Fibroblast of mammary gland (primary cell): Measurements from ENCODE around the gene GJB3.

ENCODE experiments used
- DNase-seq: peaks from one replicate; pipeline ENCODE4 v3.0.0-alpha.2; 2010; ENCODE audit warnings: low read depth
- H3K4me3 ChIP-seq: 2 replicates; pipeline ENCODE4 v1.5.1; 2011; ENCODE audit warnings: low read depth, mild to moderate bottlenecking, low read length, moderate library complexity; ENCODE audit not compliant: control insufficient read depth
- CTCF ChIP-seq: conservative IDR thresholded peaks from 2 replicates; pipeline ENCODE4 v1.5.1; 2011; ENCODE audit warnings: low read depth, low read length, inconsistent platforms; ENCODE audit not compliant: control insufficient read depth, insufficient read depth

The GJB3 gene

GRCh38 chr1:34749992-34750391, 31.0 kb upstream of the GJB3 start:
- no peak overlapping the region for H3K4me3 ChIP-seq
- no peak for TF ChIP-seq CTCF
- DNase-seq = no peak

- no peak for DNase-seq
- TF ChIP-seq CTCF = no peak
- H3K4me3 ChIP-seq = no peak overlapping the region
These were observed 30.4 kb upstream of the GJB3 start for GRCh38 chr1:34750610-34751009.

GRCh38 chr1:34753163-34753562, 27.9 kb upstream of the GJB3 start:
- DNase-seq = no peak
- H3K4me3 ChIP-seq = no peak overlapping the region
- TF ChIP-seq CTCF = no peak

DNA sequence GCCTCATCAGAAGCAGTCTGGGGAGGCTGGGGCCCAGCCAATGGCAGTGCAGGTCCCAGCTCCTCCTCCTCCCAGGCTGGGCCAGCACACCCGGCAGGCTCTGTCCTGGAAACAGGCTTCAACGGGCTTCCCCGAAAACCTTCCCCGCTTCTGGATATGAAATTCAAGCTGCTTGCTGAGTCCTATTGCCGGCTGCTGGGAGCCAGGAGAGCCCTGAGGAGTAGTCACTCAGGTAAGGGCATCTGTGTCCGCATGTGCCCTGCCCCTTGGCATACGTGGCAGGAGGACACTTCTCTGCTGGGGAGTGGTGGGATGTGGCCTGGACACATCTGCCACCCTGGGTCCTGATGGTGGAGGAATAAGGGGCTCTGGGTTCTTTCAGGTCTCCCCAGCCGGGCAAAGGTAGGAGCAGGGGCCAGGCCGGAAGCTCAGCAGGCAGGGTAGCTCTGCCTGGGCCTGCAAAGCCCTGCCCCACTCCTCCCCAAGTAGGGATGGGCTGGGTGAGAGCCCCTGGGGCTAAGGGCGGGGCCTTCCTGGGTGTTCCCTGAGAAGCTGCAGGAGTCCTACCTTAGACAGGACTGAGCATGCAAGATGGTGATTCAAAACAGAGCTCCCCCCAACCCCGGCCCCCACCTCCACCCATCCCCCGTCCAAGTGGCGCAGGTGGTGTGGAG, 25.9 kb upstream of the GJB3 start, which contains the start of gene GJB5:
Gene GJB5 (plus strand): TSS at position 84 of the 674 bp plus-strand sequence. CDS start 2,284 bp downstream, outside the sequence.
- no peak for TF ChIP-seq CTCF
- no peak within 1 kb of the TSS for H3K4me3 ChIP-seq
- DNase-seq = no peak

DNA sequence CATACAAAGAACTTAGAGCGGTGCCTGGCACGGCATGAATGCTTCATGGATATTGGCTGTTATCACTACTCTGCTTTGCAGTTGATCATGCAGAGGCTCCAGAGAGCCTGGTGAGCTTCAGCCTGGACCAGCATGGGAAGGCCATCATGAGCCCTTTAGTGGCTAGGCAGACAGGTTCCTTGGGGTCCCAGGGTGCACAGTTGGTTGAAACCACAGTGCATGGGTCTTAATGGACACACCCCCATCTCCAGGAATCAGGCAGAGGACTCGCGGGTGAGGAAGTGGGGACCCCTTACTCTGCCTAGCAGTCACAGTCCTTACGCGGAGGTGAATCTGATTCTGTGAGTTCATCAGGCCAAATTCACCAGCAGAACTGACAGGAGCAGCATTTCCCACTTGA, 25.1 kb upstream of the GJB3 start:
- no peak overlapping the region for H3K4me3 ChIP-seq

GRCh38 chr1:34757386-34757785, 23.6 kb upstream of the GJB3 start:
- no peak for TF ChIP-seq CTCF
- no peak for DNase-seq
- no peak overlapping the region for H3K4me3 ChIP-seq

More for the DNA sequence above, 25.1 kb upstream of the GJB3 start:
- no peak for TF ChIP-seq CTCF
- no peak for DNase-seq
